H1 (cell line): ENCODE results near the gene TMEM151B.

Experiments
- ATF2 ChIP-seq: IDR thresholded peaks from 2 replicates; pipeline ENCODE4 v1.6.1; 2012; ENCODE audit warnings: low read length, inconsistent platforms
- BACH1 ChIP-seq: IDR thresholded peaks from 2 replicates; pipeline ENCODE4 v1.6.1; 2012; ENCODE audit warnings: low read length, improper control_type of control experiment
- CHD2 ChIP-seq: IDR thresholded peaks from 2 replicates; pipeline ENCODE4 v1.6.1; 2012; ENCODE audit warnings: low read length, improper control_type of control experiment
- EZH2 ChIP-seq: fragments of 200-600 bp; sonication (generic); IDR thresholded peaks from 2 replicates; pipeline ENCODE4 v1.7.1; 2012; ENCODE audit warnings: low read depth, mild to moderate bottlenecking, moderate library complexity, low read length, inconsistent platforms; ENCODE audit not compliant: severe bottlenecking
- HDAC2 ChIP-seq, 2 experiments: fragments of 300-600 bp in 1 of 2; sonication (generic) in 1 of 2; IDR thresholded peaks; 2 replicates each; pipeline ENCODE4 v1.6.1; 2011 to 2012; ENCODE audit warnings: low read depth in 2 of 2, low read length in 2 of 2, mild to moderate bottlenecking in 2 of 2, moderate library complexity in 2 of 2, borderline replicate concordance in 1 of 2, inconsistent platforms in 1 of 2
- JUND ChIP-seq: IDR thresholded peaks from 2 replicates; pipeline ENCODE4 v1.6.1; 2011; ENCODE audit warnings: mild to moderate bottlenecking, improper control_type of control experiment, low read length
- NRF1 ChIP-seq: IDR thresholded peaks from 2 replicates; pipeline ENCODE4 v1.6.1; 2011; ENCODE audit warnings: mild to moderate bottlenecking, low read depth, low read length, improper control_type of control experiment
- POLR2A ChIP-seq, 2 experiments: IDR thresholded peaks; 1 replicate in 1 of 2; 2 replicates in 1 of 2; pipeline ENCODE4 v1.6.1; 2011; ENCODE audit warnings: low read depth in 2 of 2, low read length in 2 of 2, mild to moderate bottlenecking in 2 of 2; ENCODE audit errors: control extremely low read depth in 1 of 2
- POLR2AphosphoS5 ChIP-seq: IDR thresholded peaks from 2 replicates; pipeline ENCODE4 v1.6.1; 2011; ENCODE audit warnings: low read depth, low read length
- TAF1 ChIP-seq: IDR thresholded peaks from 2 replicates; pipeline ENCODE4 v1.6.1; 2011; ENCODE audit warnings: mild to moderate bottlenecking, low read depth, low read length
- TEAD4 ChIP-seq: IDR thresholded peaks from 2 replicates; pipeline ENCODE4 v1.6.1; 2012; ENCODE audit warnings: low read depth, low read length, inconsistent platforms, mixed read lengths
- YY1 ChIP-seq: IDR thresholded peaks from 2 replicates; pipeline ENCODE4 v1.6.1; 2011; ENCODE audit warnings: low read depth, mild to moderate bottlenecking, low read length
- TF ChIP-seq, protein P1 (sequence below), 3 experiments: IDR thresholded peaks; 1 replicate in 2 of 3; 2 replicates in 1 of 3; pipeline versions ENCODE4 v1.5.1 to v1.6.1; 2011; ENCODE audit warnings: low read length in 3 of 3, mild to moderate bottlenecking in 3 of 3, inconsistent platforms in 2 of 3, low read depth in 1 of 3, moderate library complexity in 1 of 3; ENCODE audit not compliant: insufficient read depth in 1 of 3; ENCODE audit errors: control extremely low read depth in 1 of 3

DNA sequence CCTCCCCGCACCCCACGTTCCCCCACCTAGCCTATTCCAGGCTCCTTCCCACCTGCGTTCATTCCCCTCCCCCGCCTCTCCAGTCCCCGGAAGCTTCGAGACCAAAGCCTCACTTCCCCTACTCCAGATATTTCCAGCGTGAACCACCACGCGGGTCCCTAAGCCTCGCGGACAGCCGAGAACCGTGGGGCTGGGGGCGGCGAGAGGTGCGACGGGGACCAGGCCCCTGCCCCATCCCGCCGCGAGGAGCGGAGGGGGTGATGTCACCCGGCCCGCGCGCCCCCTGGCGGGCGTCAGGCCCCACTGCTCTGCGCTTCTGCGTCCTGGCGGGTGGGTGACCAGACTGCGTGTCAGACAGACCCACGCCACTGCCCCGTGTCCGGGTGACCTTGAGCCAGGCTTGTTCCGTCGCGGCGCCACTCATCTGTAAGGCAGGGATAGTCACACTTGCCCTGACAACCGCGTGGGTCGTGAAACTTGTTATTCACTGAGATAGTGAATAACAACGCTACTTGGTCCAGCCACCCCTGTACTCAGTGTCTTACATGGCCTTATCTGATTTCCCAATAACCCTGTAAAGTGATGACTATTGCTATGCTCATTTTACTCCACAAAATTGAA is 32.3 kb upstream of the TMEM151B start:
- TF ChIP-seq ATF2 (peak; percentile 99), POLR2A (IDR thresholded peaks at IDR 0.05; ENCODE audit: control extremely low read depth in 1 of 2, low read depth in 2 of 2, low read length in 2 of 2) (peak in 1 of 2 experiments; percentile 68; a peak in 2 of 3 replicates), BACH1 (peak; percentile 78), TAF1 (peak; percentile 37; the same call in 1 of the 2 replicates), HDAC2 (IDR thresholded peaks at IDR 0.05; ENCODE audit: borderline replicate concordance in 1 of 2, low read depth in 2 of 2, low read length in 2 of 2) (peak in 1 of 2 experiments; percentile 75; a peak in 1 of 4 replicates), POLR2AphosphoS5 (peak; percentile 65), EZH2 (no peak), NRF1 (no peak), CHD2 (0 out of 2 replicates have a peak, but pooled peaks have one; percentile 50), YY1 (peak; percentile 56; the same call in 1 of the 2 replicates), TEAD4 (no peak), JUND (peak; percentile 97)
- TF ChIP-seq, protein P1, sequence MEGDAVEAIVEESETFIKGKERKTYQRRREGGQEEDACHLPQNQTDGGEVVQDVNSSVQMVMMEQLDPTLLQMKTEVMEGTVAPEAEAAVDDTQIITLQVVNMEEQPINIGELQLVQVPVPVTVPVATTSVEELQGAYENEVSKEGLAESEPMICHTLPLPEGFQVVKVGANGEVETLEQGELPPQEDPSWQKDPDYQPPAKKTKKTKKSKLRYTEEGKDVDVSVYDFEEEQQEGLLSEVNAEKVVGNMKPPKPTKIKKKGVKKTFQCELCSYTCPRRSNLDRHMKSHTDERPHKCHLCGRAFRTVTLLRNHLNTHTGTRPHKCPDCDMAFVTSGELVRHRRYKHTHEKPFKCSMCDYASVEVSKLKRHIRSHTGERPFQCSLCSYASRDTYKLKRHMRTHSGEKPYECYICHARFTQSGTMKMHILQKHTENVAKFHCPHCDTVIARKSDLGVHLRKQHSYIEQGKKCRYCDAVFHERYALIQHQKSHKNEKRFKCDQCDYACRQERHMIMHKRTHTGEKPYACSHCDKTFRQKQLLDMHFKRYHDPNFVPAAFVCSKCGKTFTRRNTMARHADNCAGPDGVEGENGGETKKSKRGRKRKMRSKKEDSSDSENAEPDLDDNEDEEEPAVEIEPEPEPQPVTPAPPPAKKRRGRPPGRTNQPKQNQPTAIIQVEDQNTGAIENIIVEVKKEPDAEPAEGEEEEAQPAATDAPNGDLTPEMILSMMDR (IDR thresholded peaks at IDR 0.05; ENCODE audit: control extremely low read depth in 1 of 3, insufficient read depth in 1 of 3, low read depth in 1 of 3, low read length in 3 of 3), result peak in 2 of 3 experiments; percentile 88 to 93; a peak in 3 of 4 replicates
